HepG2 (cell line): ENCODE measurements around the gene AP5Z1. TPM values are rescaled to one million over a fixed set of nuclear protein-coding genes. Genes with fewer than 3 reads are reported as not detected.
A peak's percentile ranks its signal among the peaks of the same experiment; 100 is the strongest.

ENCODE experiments used
- CC2D1A ChIP-seq: sonication (generic); formaldehyde crosslinking; IDR thresholded peaks from 2 replicates; pipeline ENCODE4 v1.8.1; 2023; ENCODE audit warnings: mild to moderate bottlenecking, missing genetic modification reagents
- CREB1 ChIP-seq, 2 experiments: fragments of 450-650 bp in 1 of 2; IDR thresholded peaks; 2 replicates each; pipeline ENCODE4 v1.6.1; 2016 to 2017; ENCODE audit warnings: control low read depth in 1 of 2, mild to moderate bottlenecking in 1 of 2, missing compliant biosample characterization in 1 of 2, missing genetic modification characterization in 1 of 2
- DBP ChIP-seq: sonication (generic); formaldehyde crosslinking; IDR thresholded peaks from 2 replicates; pipeline ENCODE4 v1.4.0; 2020; ENCODE audit warnings: missing genetic modification reagents; ENCODE audit errors: not compliant biosample characterization
- FOXM1 ChIP-seq: sonication (generic); formaldehyde crosslinking; IDR thresholded peaks from 2 replicates; pipeline ENCODE4 v1.5.0; 2020; ENCODE audit warnings: missing genetic modification reagents
- GTF2F1 ChIP-seq: fragments of 150-350 bp; IDR thresholded peaks from 2 replicates; pipeline ENCODE4 v1.6.1; 2014; ENCODE audit warnings: low read length
- ISX ChIP-seq: sonication (generic); formaldehyde crosslinking; conservative IDR thresholded peaks from 2 replicates; pipeline ENCODE4 v1.5.0; 2020; ENCODE audit warnings: missing genetic modification reagents
- KAT7 ChIP-seq: IDR thresholded peaks from 2 replicates; pipeline ENCODE4 v1.6.1; 2018; ENCODE audit warnings: borderline replicate concordance, missing compliant biosample characterization
- KDM2A ChIP-seq: sonication (generic); formaldehyde crosslinking; IDR thresholded peaks from 2 replicates; pipeline ENCODE4 v1.4.0; 2020; ENCODE audit warnings: low read depth, missing genetic modification reagents, borderline replicate concordance
- MED13 ChIP-seq: sonication (generic); formaldehyde crosslinking; IDR thresholded peaks from 2 replicates; pipeline ENCODE4 v1.5.0; 2020; ENCODE audit warnings: missing genetic modification reagents
- NFATC3 ChIP-seq: sonication (generic); formaldehyde crosslinking; IDR thresholded peaks from 2 replicates; pipeline ENCODE4 v1.5.1; 2020; ENCODE audit warnings: mild to moderate bottlenecking, missing genetic modification reagents
- PCBP2 ChIP-seq: fragments of 200-400 bp; formaldehyde crosslinking; optimal IDR thresholded peaks from 2 replicates; pipeline ENCODE3; 2018; ENCODE audit warnings: low read length, low read depth; ENCODE audit not compliant: poor library complexity, severe bottlenecking
- POLR2AphosphoS2 ChIP-seq: IDR thresholded peaks from 2 replicates; pipeline ENCODE4 v1.6.1; 2011; ENCODE audit warnings: low read depth, low read length, improper control_type of control experiment
- SRY ChIP-seq: sonication (generic); formaldehyde crosslinking; IDR thresholded peaks from 2 replicates; pipeline ENCODE4 v1.8.0; 2022; ENCODE audit warnings: mild to moderate bottlenecking, missing genetic modification reagents
- SSRP1 ChIP-seq: IDR thresholded peaks from 2 replicates; pipeline ENCODE4 v1.6.1; 2016; ENCODE audit warnings: control low read depth
- STAT6 ChIP-seq: sonication (generic); formaldehyde crosslinking; IDR thresholded peaks from 2 replicates; pipeline ENCODE4 v1.4.0; 2020; ENCODE audit warnings: missing genetic modification reagents, mild to moderate bottlenecking, borderline replicate concordance
- TIGD3 ChIP-seq: sonication (generic); formaldehyde crosslinking; IDR thresholded peaks from 2 replicates; pipeline ENCODE4 v1.5.1; 2020; ENCODE audit warnings: mild to moderate bottlenecking, missing genetic modification reagents, borderline replicate concordance
- UBTF ChIP-seq: sonication (generic); formaldehyde crosslinking; IDR thresholded peaks from 2 replicates; pipeline ENCODE4 v1.4.0; 2020; ENCODE audit warnings: mild to moderate bottlenecking, missing genetic modification reagents
- ZNF337 ChIP-seq: sonication (generic); formaldehyde crosslinking; IDR thresholded peaks from 2 replicates; pipeline ENCODE4 v1.5.1; 2020; ENCODE audit warnings: missing genetic modification reagents, low read depth, mild to moderate bottlenecking, borderline replicate concordance
- ZNF557 ChIP-seq: sonication (generic); formaldehyde crosslinking; IDR thresholded peaks from 2 replicates; pipeline ENCODE4 v1.4.0; 2020; ENCODE audit warnings: missing genetic modification reagents
- ZNF563 ChIP-seq: sonication (generic); formaldehyde crosslinking; IDR thresholded peaks from 2 replicates; pipeline ENCODE4 v1.8.0; 2022; ENCODE audit warnings: mild to moderate bottlenecking, moderate library complexity, missing genetic modification reagents
- ZNF703 ChIP-seq: sonication (generic); formaldehyde crosslinking; IDR thresholded peaks from 2 replicates; pipeline ENCODE4 v1.5.1; 2020; ENCODE audit warnings: missing genetic modification reagents, mild to moderate bottlenecking, moderate library complexity, borderline replicate concordance
- ZNF788 ChIP-seq: sonication (generic); formaldehyde crosslinking; IDR thresholded peaks from 2 replicates; pipeline ENCODE4 v1.5.0; 2020; ENCODE audit warnings: mild to moderate bottlenecking, missing genetic modification reagents, borderline replicate concordance
- ZSCAN29 ChIP-seq: sonication (generic); formaldehyde crosslinking; conservative IDR thresholded peaks from 2 replicates; pipeline ENCODE4 v1.4.0; 2020; ENCODE audit warnings: mild to moderate bottlenecking, missing genetic modification reagents
- ZSCAN31 ChIP-seq: sonication (generic); formaldehyde crosslinking; IDR thresholded peaks from 2 replicates; pipeline ENCODE4 v1.5.0; 2020; ENCODE audit warnings: low read depth, mild to moderate bottlenecking, missing genetic modification reagents
- polyA plus RNA-seq, 8 experiments: library from polyadenylated mRNA; depleted of rRNA in 3 of 8; stranded (reverse) in 7 of 8; unstranded in 1 of 8; fragments of >200 nt; fragmentation: Illumina TruSeq in 4 of 8; extraction: Trizol in 4 of 8; gene quantifications; 2 replicates each; pipeline versions ENCODE4 v1.2.1 to v1.2.3, GENCODE V29; 2011 to 2016; ENCODE audit warnings: low read depth in 4 of 8, missing spikeins in 1 of 8, mixed read lengths in 1 of 8; ENCODE audit not compliant: insufficient read depth in 1 of 8
- total RNA-seq, 5 experiments: library from RNA; depleted of rRNA; stranded (reverse); fragments of >200 nt; fragmentation: Illumina TruSeq; extraction: Trizol; gene quantifications; 2 replicates each; pipeline ENCODE4 v1.2.3, GENCODE V29; 2016; ENCODE audit warnings: low read depth in 1 of 5

The AP5Z1 gene
- total and polyA plus RNA-seq, 2 of the 13 experiments (the other 11 are each of a cell fraction or from before 2014, with no cell fraction given), result 9.3 to 15.1 TPM

GRCh38 chr7:4775250-4775847, at the start of gene AP5Z1 (continued):
- no peak for TF ChIP-seq ZNF703 (CRISPR knock-in tag)
- TF ChIP-seq TIGD3 (CRISPR knock-in tag), result no peak
- TF ChIP-seq SSRP1 (CRISPR knock-in tag), result peak; percentile 40; the same call in 1 of the 2 replicates
- TF ChIP-seq GTF2F1, result peak; percentile 69; the same call in 1 of the 2 replicates
- no peak for TF ChIP-seq PCBP2
- no peak; the same call in 1 of the 2 replicates for TF ChIP-seq ZSCAN31 (CRISPR knock-in tag)
- TF ChIP-seq SRY (CRISPR knock-in tag), result peak; percentile 88
- peak; percentile 74 for TF ChIP-seq KAT7 (CRISPR knock-in tag)
- no peak for TF ChIP-seq ZNF557
- no peak for TF ChIP-seq NFATC3 (CRISPR knock-in tag)
- TF ChIP-seq CREB1 (IDR thresholded peaks at IDR 0.05), result peak; percentile 95
- peak; percentile 89 for TF ChIP-seq CREB1 (CRISPR knock-in tag; IDR thresholded peaks at IDR 0.05)
- peak; percentile 19; the same call in 1 of the 2 replicates for TF ChIP-seq ZNF788
- peak; percentile 99 for TF ChIP-seq ZNF563
- no peak for TF ChIP-seq DBP (CRISPR knock-in tag)
- TF ChIP-seq CC2D1A (CRISPR knock-in tag), result no peak
- TF ChIP-seq MED13 (CRISPR knock-in tag), result no peak
- no peak for TF ChIP-seq POLR2AphosphoS2
- peak; percentile 69 for TF ChIP-seq UBTF (CRISPR knock-in tag)
- TF ChIP-seq ZSCAN29, result no peak; the same call in 1 of the 2 replicates
- no peak for TF ChIP-seq ISX (CRISPR knock-in tag)
- TF ChIP-seq STAT6, result no peak; the same call in 1 of the 2 replicates
- peak; percentile 91 for TF ChIP-seq KDM2A
- no peak for TF ChIP-seq FOXM1 (CRISPR knock-in tag)
- TF ChIP-seq ZNF337, result no peak
